HG02884 (cell line): Measurements from ENCODE around the gene ICAM2.

Source experiments
- ATAC-seq: cut with Tn5 transposase; IDR thresholded peaks from one replicate; pipeline ENCODE4 v1.9.1; 2021; ENCODE audit warnings: mild to moderate bottlenecking, moderate library complexity; ENCODE audit not compliant: unreplicated experiment

Gene ICAM2

GRCh38 chr17:64020056-64020766 is at the start of gene ICAM2:
Gene ICAM2 (minus strand): TSS chr17:64020633. CDS start chr17:64006691, 13,942 bp downstream.
- ATAC-seq: peak; percentile 48

- ATAC-seq: no peak
Observed at GRCh38 chr17:64070213-64070612, 49.8 kb upstream of the ICAM2 start.

GRCh38 chr17:64069143-64069542 is 48.7 kb upstream of the ICAM2 start:
- ATAC-seq: no peak

- ATAC-seq: no peak
Observed at GRCh38 chr17:64067657-64068056, 47.2 kb upstream of the ICAM2 start.

- ATAC-seq: no peak
Observed at GRCh38 chr17:64066716-64067115, 46.3 kb upstream of the ICAM2 start.

GRCh38 chr17:64065161-64065560 is 44.7 kb upstream of the ICAM2 start:
- no peak for ATAC-seq

GRCh38 chr17:64064331-64064730 is 43.9 kb upstream of the ICAM2 start:
- no peak for ATAC-seq

GRCh38 chr17:64063766-64064224 is 43.4 kb upstream of the ICAM2 start:
- ATAC-seq: no peak

- no peak for ATAC-seq
Observed at GRCh38 chr17:64063088-64063487, 42.7 kb upstream of the ICAM2 start.

- no peak for ATAC-seq
Observed at GRCh38 chr17:64061178-64061898, 40.9 kb upstream of the ICAM2 start.

- no peak for ATAC-seq
Observed at GRCh38 chr17:64060331-64060730, 39.9 kb upstream of the ICAM2 start.

- ATAC-seq: no peak
Observed at GRCh38 chr17:64059756-64060155, 39.3 kb upstream of the ICAM2 start.

- ATAC-seq: no peak
Observed at GRCh38 chr17:64058621-64059020, 38.2 kb upstream of the ICAM2 start.

- no peak for ATAC-seq
Observed at GRCh38 chr17:64057701-64058263, 37.3 kb upstream of the ICAM2 start.

- ATAC-seq: no peak
Observed at GRCh38 chr17:64056269-64057005, 36.0 kb upstream of the ICAM2 start.

- no peak for ATAC-seq
Observed at GRCh38 chr17:64055183-64056142, 35.0 kb upstream of the ICAM2 start.

GRCh38 chr17:64054304-64054703 is 33.9 kb upstream of the ICAM2 start:
- no peak for ATAC-seq

GRCh38 chr17:64053101-64053500 is 32.7 kb upstream of the ICAM2 start:
- ATAC-seq: no peak

GRCh38 chr17:64051153-64051552 is 30.7 kb upstream of the ICAM2 start:
- ATAC-seq: no peak

GRCh38 chr17:64048805-64049204 is 28.4 kb upstream of the ICAM2 start:
- ATAC-seq: no peak
